HEK293T (cell line): Measurements from ENCODE around the gene SOBP.

Experiments
- CTCF ChIA-PET: fragments of 350-600 bp; formaldehyde crosslinking; extraction: SDS; loops from one replicate; lab custom pipeline; 2021; ENCODE audit warnings: antibody characterized with exemption, inconsistent platforms; lab: Yijun Ruan, JAX
- POLR2A ChIA-PET: fragments of 350-600 bp; formaldehyde crosslinking; extraction: SDS; loops from one replicate; lab custom pipeline; 2020; ENCODE audit warnings: antibody characterized with exemption, inconsistent platforms; lab: Yijun Ruan, JAX
- DNase-seq: peaks from one replicate; pipeline ENCODE4 v3.0.0; 2012; ENCODE audit warnings: mixed read lengths; ENCODE audit errors: extremely low spot score
- ARNT ChIP-seq: fragments of 450-650 bp; IDR thresholded peaks from 2 replicates; pipeline ENCODE4 v1.6.1; 2017; ENCODE audit warnings: mild to moderate bottlenecking
- BHLHE40 ChIP-seq: fragments of 450-650 bp; IDR thresholded peaks from 2 replicates; pipeline ENCODE4 v1.6.1; 2016; ENCODE audit warnings: mild to moderate bottlenecking, moderate library complexity, borderline replicate concordance
- CTBP1 ChIP-seq: fragments of 450-650 bp; IDR thresholded peaks from 2 replicates; pipeline ENCODE4 v1.6.1; 2016; ENCODE audit warnings: borderline replicate concordance
- ELF4 ChIP-seq: fragments of 450-650 bp; IDR thresholded peaks from 2 replicates; pipeline ENCODE4 v1.6.1; 2017; ENCODE audit warnings: antibody characterized with exemption
- FOXA1 ChIP-seq: fragments of 450-650 bp; IDR thresholded peaks from 2 replicates; pipeline ENCODE4 v1.6.1; 2016; ENCODE audit warnings: mild to moderate bottlenecking
- FOXK2 ChIP-seq: fragments of 450-650 bp; IDR thresholded peaks from 2 replicates; pipeline ENCODE4 v1.6.1; 2016; ENCODE audit warnings: mild to moderate bottlenecking
- FOXM1 ChIP-seq: fragments of 450-650 bp; IDR thresholded peaks from 2 replicates; pipeline ENCODE4 v1.6.1; 2017; ENCODE audit warnings: mild to moderate bottlenecking, borderline replicate concordance
- HDGF ChIP-seq: fragments of 450-650 bp; IDR thresholded peaks from 2 replicates; pipeline ENCODE4 v1.6.1; 2017; ENCODE audit warnings: antibody characterized with exemption, borderline replicate concordance
- L3MBTL2 ChIP-seq: fragments of 450-650 bp; conservative IDR thresholded peaks from 2 replicates; pipeline ENCODE4 v1.6.1; 2016; ENCODE audit warnings: mild to moderate bottlenecking
- LEF1 ChIP-seq: fragments of 450-650 bp; IDR thresholded peaks from 2 replicates; pipeline ENCODE4 v1.6.1; 2017; ENCODE audit warnings: mild to moderate bottlenecking, borderline replicate concordance
- NFRKB ChIP-seq: fragments of 450-650 bp; IDR thresholded peaks from 2 replicates; pipeline ENCODE4 v1.6.1; 2016; ENCODE audit warnings: mild to moderate bottlenecking, moderate library complexity
- PKNOX1 ChIP-seq: fragments of 450-650 bp; IDR thresholded peaks from 2 replicates; pipeline ENCODE4 v1.6.1; 2016
- SP1 ChIP-seq: fragments of 450-650 bp; IDR thresholded peaks from 2 replicates; pipeline ENCODE4 v1.6.1; 2017
- SUZ12 ChIP-seq: fragments of 450-650 bp; IDR thresholded peaks from 2 replicates; pipeline ENCODE4 v1.6.1; 2016; ENCODE audit warnings: mild to moderate bottlenecking
- TARDBP ChIP-seq: fragments of 450-650 bp; IDR thresholded peaks from 2 replicates; pipeline ENCODE4 v1.6.1; 2016
- ZNF384 ChIP-seq: fragments of 450-650 bp; IDR thresholded peaks from 2 replicates; pipeline ENCODE4 v1.6.1; 2016

The SOBP gene

GRCh38 chr6:107653861-107654394, 164.0 kb downstream of the SOBP start:
- TF ChIP-seq PKNOX1 (no peak), FOXA1 (no peak), FOXM1 (no peak), NFRKB (no peak), BHLHE40 (no peak), CTBP1 (no peak), L3MBTL2 (no peak), FOXK2 (no peak), ARNT (no peak), HDGF (no peak), ZNF384 (no peak), SUZ12 (no peak), TARDBP (no peak), ELF4 (no peak)
- DNase-seq: no peak
- CTCF ChIA-PET: interaction anchor here (2.6 kb wide), 1 partner anchor 336 kb away, joined by 7 read pairs; no protein-coding TSS in a partner anchor
- POLR2A ChIA-PET: interaction anchor here (0.9 to 1.0 kb wide), 2 partner anchors 165 to 194 kb away, joined by 3 to 5 read pairs; no protein-coding TSS in a partner anchor

- DNase-seq: no peak
- TF ChIP-seq ZNF384: no peak
- no peak for TF ChIP-seq TARDBP
- no peak for TF ChIP-seq SUZ12
- TF ChIP-seq SP1: no peak
- no peak for TF ChIP-seq FOXM1
- TF ChIP-seq HDGF: no peak
- no peak for TF ChIP-seq LEF1
- TF ChIP-seq FOXK2: no peak
- TF ChIP-seq ELF4: no peak
- no peak for TF ChIP-seq ARNT
- no peak for TF ChIP-seq FOXA1
- TF ChIP-seq PKNOX1: no peak
- no peak for TF ChIP-seq L3MBTL2
- CTCF ChIA-PET: interaction anchor here (0.7 to 2.6 kb wide), 4 partner anchors 11 to 539 kb away, joined by 3 to 7 read pairs (median 4); no protein-coding TSS in a partner anchor
- POLR2A ChIA-PET: interaction anchor here (1.0 kb wide), 1 partner anchor 166 kb away, joined by 3 read pairs; no protein-coding TSS in a partner anchor
Observed at GRCh38 chr6:107654764-107655163, 164.8 kb downstream of the SOBP start.

- no peak for DNase-seq
- POLR2A ChIA-PET: interaction anchor here (1.0 kb wide), 1 partner anchor 167 kb away, joined by 3 read pairs; no protein-coding TSS in a partner anchor
- CTCF ChIA-PET: interaction anchor here (0.7 to 2.6 kb wide), 7 partner anchors 9 to 539 kb away, joined by 3 to 7 read pairs (median 4); no protein-coding TSS in a partner anchor
- no peak for TF ChIP-seq NFRKB
- TF ChIP-seq SUZ12: no peak
- TF ChIP-seq FOXM1: no peak
- no peak for TF ChIP-seq SP1
- no peak for TF ChIP-seq CTBP1
Observed at GRCh38 chr6:107655245-107655644, 165.3 kb downstream of the SOBP start.

- ChIA-PET CTCF (interaction anchor here (0.9 to 2.6 kb wide), 8 partner anchors 8 to 338 kb away, joined by 3 to 7 read pairs (median 4); no protein-coding TSS in a partner anchor), POLR2A (interaction anchor here (1.0 kb wide), 1 partner anchor 167 kb away, joined by 3 read pairs; no protein-coding TSS in a partner anchor)
- TF ChIP-seq BHLHE40 (no peak), PKNOX1 (no peak), HDGF (no peak), ELF4 (no peak), L3MBTL2 (no peak), LEF1 (no peak)
- DNase-seq: no peak
Observed at GRCh38 chr6:107655864-107656263, 165.9 kb downstream of the SOBP start.

GRCh38 chr6:107656401-107656800, 166.5 kb downstream of the SOBP start:
- ChIA-PET CTCF (interaction anchor here (0.9 to 2.1 kb wide), 7 partner anchors 8 to 338 kb away, joined by 3 to 7 read pairs (median 4); no protein-coding TSS in a partner anchor), POLR2A (no interaction called here)
- no peak for DNase-seq
- TF ChIP-seq PKNOX1: no peak
- no peak for TF ChIP-seq TARDBP
- no peak for TF ChIP-seq ZNF384
- TF ChIP-seq SUZ12: no peak
- no peak for TF ChIP-seq FOXK2
- no peak for TF ChIP-seq NFRKB
- no peak for TF ChIP-seq ARNT
- TF ChIP-seq ELF4: no peak
- no peak for TF ChIP-seq L3MBTL2
- no peak for TF ChIP-seq SP1
- no peak for TF ChIP-seq FOXM1
- TF ChIP-seq FOXA1: no peak
- TF ChIP-seq BHLHE40: no peak
- no peak for TF ChIP-seq LEF1
- TF ChIP-seq HDGF: no peak
- TF ChIP-seq CTBP1: no peak
